BLaER1 (cell line): ENCODE results near the gene PRRG2.
A peak's percentile ranks its signal among the peaks of the same experiment; 100 is the strongest.

ENCODE experiments used
- H3K27ac ChIP-seq: shearing (Covaris generic); formaldehyde crosslinking; 2 replicates; pipeline ENCODE4 v1.8.1; 2022
- H3K27me3 ChIP-seq: shearing (Covaris generic); formaldehyde crosslinking; 2 replicates; pipeline ENCODE4 v1.8.1; 2022
- H3K36me3 ChIP-seq: shearing (Covaris generic); formaldehyde crosslinking; 2 replicates; pipeline ENCODE4 v1.8.1; 2022
- H3K4me1 ChIP-seq: shearing (Covaris generic); formaldehyde crosslinking; 2 replicates; pipeline ENCODE4 v1.8.1; 2022
- H3K4me2 ChIP-seq: shearing (Covaris generic); formaldehyde crosslinking; 2 replicates; pipeline ENCODE4 v1.8.1; 2022
- H3K4me3 ChIP-seq: shearing (Covaris generic); formaldehyde crosslinking; 2 replicates; pipeline ENCODE4 v1.8.1; 2022
- H3K9ac ChIP-seq: shearing (Covaris generic); formaldehyde crosslinking; 2 replicates; pipeline ENCODE4 v1.8.1; 2022
- H3K9me3 ChIP-seq: shearing (Covaris generic); formaldehyde crosslinking; 2 replicates; pipeline ENCODE4 v1.8.1; 2022
- H4K20me1 ChIP-seq: shearing (Covaris generic); formaldehyde crosslinking; 2 replicates; pipeline ENCODE4 v1.8.1; 2022
- Cebpa-rat ChIP-seq: shearing (Covaris generic); IDR thresholded peaks from 2 replicates; pipeline ENCODE4 v1.8.1; 2022

The PRRG2 gene

GRCh38 chr19:49592486-49593232, 11.5 kb downstream of the PRRG2 start:
- Histone ChIP-seq H3K4me2 (peak overlapping the region; percentile 99), H3K36me3 (peaks cover 35% of the 10 kb centered on the region), H3K27me3 (no peaks in the 10 kb centered on the region), H4K20me1 (peaks cover 55% of the 10 kb centered on the region), H3K9me3 (no peaks in the 10 kb centered on the region), H3K9ac (peak overlapping the region; percentile 89), H3K27ac (peak overlapping the region; percentile 89; the same call in 1 of the 2 replicates), H3K4me1 (peaks cover 19% of the 10 kb centered on the region), H3K4me3 (peak overlapping the region; percentile 90)
- TF ChIP-seq Cebpa-rat, result no peak

DNA sequence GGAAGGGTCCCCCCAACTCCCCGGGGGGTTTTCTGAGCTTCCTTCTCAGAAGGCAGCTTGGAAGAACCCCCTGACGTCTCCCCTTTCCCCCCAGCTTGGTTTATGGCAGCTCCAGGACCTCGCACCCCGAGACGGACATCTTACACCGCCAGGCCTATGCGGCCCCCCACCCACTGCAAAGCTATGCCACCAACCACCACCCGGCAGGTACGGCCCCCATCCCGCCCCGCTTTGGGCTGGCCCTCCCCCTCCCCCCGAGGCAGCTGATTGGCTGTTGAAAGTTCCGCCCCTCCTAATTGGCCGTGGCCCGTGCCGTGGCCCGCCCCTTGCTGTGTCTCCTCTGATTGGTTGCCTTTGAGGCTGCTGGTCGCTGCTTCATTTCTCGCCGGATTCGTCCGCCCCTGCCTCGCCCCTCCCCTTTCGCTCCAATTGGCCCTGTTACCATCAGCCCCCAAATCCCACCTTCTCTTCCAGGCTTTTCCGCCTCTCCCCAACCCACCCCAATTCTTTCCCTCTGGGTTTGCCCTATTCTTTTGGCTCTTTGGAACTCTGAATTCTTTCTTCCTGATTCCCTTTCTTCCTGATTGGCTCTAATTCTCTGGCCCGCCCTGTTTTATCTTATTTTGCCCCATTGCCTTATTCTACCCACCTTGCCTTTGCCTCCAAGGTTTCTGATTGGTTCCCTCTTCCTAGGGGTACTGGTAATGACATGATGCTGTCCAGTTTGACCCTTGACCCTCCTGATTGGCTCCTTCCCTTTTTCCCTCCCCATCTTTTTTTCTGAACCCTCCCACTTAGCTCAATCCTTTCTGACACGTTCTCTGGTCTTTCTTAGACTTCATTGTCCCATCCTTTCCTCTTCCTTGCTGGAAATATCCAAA, 12.4 kb downstream of the PRRG2 start:
- H3K27ac ChIP-seq, result 0 out of 2 replicates have a peak overlapping the region, but pooled peaks have one; percentile 41

DNA sequence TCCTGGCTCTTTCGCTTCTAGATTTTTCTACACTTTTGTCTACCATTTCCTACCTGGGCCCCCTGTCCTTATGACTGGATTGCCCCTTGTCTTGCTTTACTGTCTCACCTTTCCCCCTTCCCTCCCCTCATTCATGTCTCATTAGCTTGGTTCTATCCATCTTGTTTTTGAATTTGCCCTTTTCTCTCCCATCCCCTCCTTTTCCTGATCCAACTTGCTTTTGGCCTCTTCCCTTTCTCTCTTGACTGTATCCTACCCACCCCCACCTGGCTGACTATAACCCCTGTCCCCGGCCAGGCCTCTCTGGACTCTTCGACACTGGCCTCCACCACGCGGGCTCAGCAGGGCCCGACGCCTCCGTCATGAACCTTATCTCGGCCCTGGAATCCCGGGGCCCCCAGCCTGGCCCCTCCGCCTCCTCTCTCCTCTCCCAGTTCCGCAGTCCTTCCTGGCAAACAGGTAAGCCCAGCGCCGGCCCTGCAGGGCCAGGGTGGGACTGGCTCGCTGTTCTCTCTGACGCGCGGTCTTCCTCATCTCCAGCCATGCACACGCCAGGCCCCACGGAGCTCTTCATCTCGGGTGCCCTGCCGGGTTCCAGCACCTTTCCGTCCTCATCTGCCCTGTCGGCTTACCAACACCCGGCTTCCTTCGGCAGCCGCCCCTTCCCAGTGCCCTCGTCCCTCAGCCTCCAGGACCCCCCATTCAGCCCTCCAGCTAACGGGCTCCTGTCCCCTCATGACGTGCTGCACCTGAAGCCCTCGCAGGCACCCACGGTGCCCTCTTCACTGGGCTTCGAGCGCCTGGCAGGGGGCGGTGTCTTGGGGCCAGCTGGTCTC, 13.3 kb downstream of the PRRG2 start:
- Histone ChIP-seq H3K4me1 (peaks cover 18% of the 10 kb centered on the region), H3K4me3 (no peak overlapping the region), H3K9ac (no peak overlapping the region), H3K27ac (no peak overlapping the region), H4K20me1 (peaks cover 72% of the 10 kb centered on the region), H3K9me3 (no peaks in the 10 kb centered on the region), H3K4me2 (peak overlapping the region; percentile 99), H3K27me3 (no peaks in the 10 kb centered on the region), H3K36me3 (peaks cover 52% of the 10 kb centered on the region)
- TF ChIP-seq Cebpa-rat, result no peak

More for the DNA sequence above, 12.4 kb downstream of the PRRG2 start:
- Histone ChIP-seq H3K4me1 (peaks cover 19% of the 10 kb centered on the region), H3K9ac (peak overlapping the region; percentile 89; the same call in 1 of the 2 replicates), H4K20me1 (peaks cover 63% of the 10 kb centered on the region), H3K9me3 (no peaks in the 10 kb centered on the region), H3K4me3 (peak overlapping the region; percentile 90), H3K27me3 (no peaks in the 10 kb centered on the region), H3K4me2 (peak overlapping the region; percentile 99), H3K36me3 (peaks cover 43% of the 10 kb centered on the region)
- TF ChIP-seq Cebpa-rat, result no peak

DNA sequence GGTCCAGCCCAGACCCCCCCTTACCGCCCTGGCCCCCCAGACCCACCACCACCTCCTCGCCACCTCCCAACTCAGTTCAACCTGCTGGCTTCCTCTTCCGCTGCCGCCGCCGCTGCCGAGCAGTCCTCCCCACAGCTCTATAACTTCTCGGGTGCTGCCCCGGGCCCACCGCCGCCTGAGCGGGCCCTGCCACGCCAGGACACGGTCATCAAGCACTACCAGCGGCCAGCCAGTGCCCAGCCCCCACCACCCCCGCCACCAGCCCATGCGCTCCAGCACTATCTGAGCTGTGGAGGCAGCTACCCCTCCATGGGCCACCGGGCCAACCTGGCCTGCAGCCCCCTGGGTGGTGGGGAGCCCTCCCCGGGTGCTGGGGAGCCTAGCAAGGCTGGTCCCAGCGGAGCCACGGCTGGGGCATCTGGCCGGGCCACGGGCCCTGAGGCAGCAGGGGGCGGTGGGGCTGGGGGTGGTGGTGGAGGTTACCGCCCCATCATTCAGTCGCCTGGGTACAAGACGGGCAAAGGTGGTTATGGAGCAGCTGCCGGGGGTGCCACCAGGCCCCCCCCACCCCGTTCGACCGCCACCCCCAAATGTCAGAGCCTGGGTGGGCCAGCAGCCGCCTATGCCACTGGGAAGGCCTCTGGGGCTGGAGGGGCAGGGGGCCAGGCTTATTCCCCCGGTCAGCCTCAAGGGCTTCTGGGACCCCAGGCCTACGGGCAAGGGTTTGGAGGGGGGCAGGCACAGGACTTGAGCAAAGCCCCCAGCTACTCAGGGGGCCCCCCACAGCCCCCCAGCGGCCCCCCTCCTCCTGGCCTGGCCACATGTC, 14.1 kb downstream of the PRRG2 start:
- Histone ChIP-seq H3K9me3 (no peaks in the 10 kb centered on the region), H4K20me1 (peaks cover 80% of the 10 kb centered on the region), H3K4me1 (peaks cover 15% of the 10 kb centered on the region), H3K4me2 (no peak overlapping the region), H3K27me3 (no peaks in the 10 kb centered on the region), H3K9ac (no peak overlapping the region), H3K36me3 (peaks cover 61% of the 10 kb centered on the region), H3K4me3 (no peak overlapping the region), H3K27ac (no peak overlapping the region)
- TF ChIP-seq Cebpa-rat, result no peak

- peaks cover 68% of the 10 kb centered on the region for H3K36me3 ChIP-seq
- no peak overlapping the region for H3K4me3 ChIP-seq
- no peak overlapping the region for H3K4me2 ChIP-seq
- no peak for TF ChIP-seq Cebpa-rat
- H3K4me1 ChIP-seq, result peaks cover 15% of the 10 kb centered on the region
- H3K27me3 ChIP-seq, result no peaks in the 10 kb centered on the region
- H3K27ac ChIP-seq, result no peak overlapping the region
- H3K9me3 ChIP-seq, result no peaks in the 10 kb centered on the region
- H4K20me1 ChIP-seq, result peaks cover 87% of the 10 kb centered on the region
- H3K9ac ChIP-seq, result no peak overlapping the region
Measured at GRCh38 chr19:49595819-49596404, 14.8 kb downstream of the PRRG2 start.

- H3K4me1 ChIP-seq, result peaks cover 15% of the 10 kb centered on the region
- H3K36me3 ChIP-seq, result peaks cover 73% of the 10 kb centered on the region
- H3K27me3 ChIP-seq, result no peaks in the 10 kb centered on the region
- H3K9ac ChIP-seq, result no peak overlapping the region
- no peaks in the 10 kb centered on the region for H3K9me3 ChIP-seq
- H3K27ac ChIP-seq, result no peak overlapping the region
- H3K4me3 ChIP-seq, result no peak overlapping the region
- no peak for TF ChIP-seq Cebpa-rat
- H3K4me2 ChIP-seq, result no peak overlapping the region
- peaks cover 92% of the 10 kb centered on the region for H4K20me1 ChIP-seq
Measured at GRCh38 chr19:49596407-49596806, 15.3 kb downstream of the PRRG2 start.

GRCh38 chr19:49596954-49597702, 16.0 kb downstream of the PRRG2 start:
- H3K36me3 ChIP-seq, result peaks cover 80% of the 10 kb centered on the region
- H3K4me3 ChIP-seq, result no peak overlapping the region
- peaks cover 15% of the 10 kb centered on the region for H3K4me1 ChIP-seq
- H3K9me3 ChIP-seq, result no peaks in the 10 kb centered on the region
- H3K4me2 ChIP-seq, result no peak overlapping the region
- H3K27me3 ChIP-seq, result no peaks in the 10 kb centered on the region
- H4K20me1 ChIP-seq, result peaks cover 95% of the 10 kb centered on the region
- H3K27ac ChIP-seq, result no peak overlapping the region
- TF ChIP-seq Cebpa-rat, result no peak
- no peak overlapping the region for H3K9ac ChIP-seq

DNA sequence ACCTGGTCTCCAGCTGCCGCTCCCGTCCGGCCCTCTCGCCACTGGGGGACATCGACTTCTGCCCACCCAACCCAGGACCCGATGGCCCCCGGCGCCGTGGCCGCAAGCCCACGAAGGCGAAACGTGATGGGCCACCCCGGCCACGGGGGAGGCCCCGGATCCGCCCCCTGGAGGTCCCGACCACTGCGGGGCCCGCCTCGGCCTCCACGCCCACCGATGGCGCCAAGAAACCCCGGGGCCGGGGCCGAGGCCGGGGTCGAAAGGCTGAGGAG, 16.5 kb downstream of the PRRG2 start:
- Histone ChIP-seq H3K9me3 (no peaks in the 10 kb centered on the region), H3K27me3 (no peaks in the 10 kb centered on the region), H3K27ac (no peak overlapping the region), H4K20me1 (peaks cover 95% of the 10 kb centered on the region), H3K36me3 (peaks cover 85% of the 10 kb centered on the region), H3K4me2 (no peak overlapping the region), H3K9ac (no peak overlapping the region), H3K4me1 (peaks cover 10% of the 10 kb centered on the region), H3K4me3 (no peak overlapping the region)
- TF ChIP-seq Cebpa-rat, result no peak
